ENCODE results near the gene SBF2. TPM values are rescaled to one million over a fixed set of nuclear protein-coding genes. Genes with fewer than 3 reads are reported as not detected.

SBF2 gene
- polyA plus RNA-seq, 1 donor from 2014 or later: 53.4 TPM

GRCh38 chr11:10324474-10324873, 30.5 kb upstream of the SBF2 start:
- Histone ChIP-seq H3K4me3 (ENCODE audit: low read length) (no peak overlapping the region), H3K79me2 (replicated peaks; ENCODE audit: insufficient read depth, low read length) (no peaks in the 10 kb centered on the region), H3K27ac (ENCODE audit: low read length) (no peak overlapping the region), H3F3A (ENCODE audit: insufficient read depth, low read length, poor library complexity, severe bottlenecking) (no peaks in the 10 kb centered on the region), H3K36me3 (ENCODE audit: insufficient read depth, low read length) (no peaks in the 10 kb centered on the region), H4K20me1 (ENCODE audit: insufficient read depth) (no peaks in the 10 kb centered on the region), H3K9ac (ENCODE audit: low read length) (no peak overlapping the region), H3K9me2 (ENCODE audit: insufficient read depth, low read length) (no peaks in the 10 kb centered on the region), H2AFZ (ENCODE audit: low read depth, low read length) (no peak overlapping the region), H3K4me2 (ENCODE audit: low read length) (no peak overlapping the region), H3K27me3 (ENCODE audit: insufficient read depth, low read depth, low read length) (no peaks in the 10 kb centered on the region), H3K9me3 (ENCODE audit: low read length) (no peaks in the 10 kb centered on the region)
- TF ChIP-seq SMC3 (conservative IDR thresholded peaks at IDR 0.05; ENCODE audit: poor library complexity) (no peak), EZH2 (IDR thresholded peaks at IDR 0.05; ENCODE audit: borderline replicate concordance, insufficient read depth, low read length, poor library complexity, severe bottlenecking) (no peak), CTCF (IDR thresholded peaks at IDR 0.05; ENCODE audit: poor library complexity, severe bottlenecking) (no peak), EP300 (conservative IDR thresholded peaks at IDR 0.05; ENCODE audit: poor library complexity, severe bottlenecking) (no peak), POLR2AphosphoS5 (IDR thresholded peaks at IDR 0.05) (no peak), RAD21 (conservative IDR thresholded peaks at IDR 0.05) (no peak), MXI1 (conservative IDR thresholded peaks at IDR 0.05; ENCODE audit: poor library complexity, severe bottlenecking) (no peak)

GRCh38 chr11:10323793-10324170, 29.8 kb upstream of the SBF2 start:
- H3K4me2 ChIP-seq (ENCODE audit: low read length): no peak overlapping the region
- H3K9ac ChIP-seq (ENCODE audit: low read length): no peak overlapping the region
- H2AFZ ChIP-seq (ENCODE audit: low read depth, low read length): no peak overlapping the region
- no peak for TF ChIP-seq EP300 (conservative IDR thresholded peaks at IDR 0.05; ENCODE audit: poor library complexity, severe bottlenecking)
- no peak for TF ChIP-seq REST (IDR thresholded peaks at IDR 0.05; ENCODE audit: borderline replicate concordance)
- TF ChIP-seq TAF1 (IDR thresholded peaks at IDR 0.05; ENCODE audit: low read depth): no peak
- no peak for TF ChIP-seq MXI1 (conservative IDR thresholded peaks at IDR 0.05; ENCODE audit: poor library complexity, severe bottlenecking)
- TF ChIP-seq POLR2AphosphoS5 (IDR thresholded peaks at IDR 0.05): no peak
- no peaks in the 10 kb centered on the region for H3K9me2 ChIP-seq (ENCODE audit: insufficient read depth, low read length)
- H3K27me3 ChIP-seq (ENCODE audit: insufficient read depth, low read depth, low read length): no peaks in the 10 kb centered on the region
- no peaks in the 10 kb centered on the region for H3F3A ChIP-seq (ENCODE audit: insufficient read depth, low read length, poor library complexity, severe bottlenecking)
- no peak overlapping the region for H3K4me3 ChIP-seq (ENCODE audit: low read length)
- no peak overlapping the region for H3K27ac ChIP-seq (ENCODE audit: low read length)
- H3K36me3 ChIP-seq (ENCODE audit: insufficient read depth, low read length): no peaks in the 10 kb centered on the region
- H4K20me1 ChIP-seq (ENCODE audit: insufficient read depth): no peaks in the 10 kb centered on the region
- no peaks in the 10 kb centered on the region for H3K9me3 ChIP-seq (ENCODE audit: low read length)
- no peaks in the 10 kb centered on the region for H3K79me2 ChIP-seq (replicated peaks; ENCODE audit: insufficient read depth, low read length)
